WTC11 (cell line): ENCODE measurements around the gene SMAD6.

Experiments
- GABPB1 ChIP-seq: sonication (generic); formaldehyde crosslinking; IDR thresholded peaks from 2 replicates; pipeline ENCODE4 v1.8.1; 2023; ENCODE audit warnings: mild to moderate bottlenecking, missing genetic modification reagents
- KAT7 ChIP-seq: sonication (generic); formaldehyde crosslinking; IDR thresholded peaks from 2 replicates; pipeline ENCODE4 v1.8.1; 2023; ENCODE audit warnings: missing genetic modification reagents, mild to moderate bottlenecking, borderline replicate concordance

- TF ChIP-seq KAT7 (CRISPR knock-in tag) = no peak
- TF ChIP-seq GABPB1 (CRISPR knock-in tag) = no peak
Observed at GRCh38 chr15:66679657-66680108, 22.4 kb upstream of the SMAD6 start.
